H1 (cell line): Measurements from ENCODE around the gene TCF21. TPM values are rescaled to one million over a fixed set of nuclear protein-coding genes. Genes with fewer than 3 reads are reported as not detected.

Source experiments
- CTCF ChIA-PET: fragments of 300-600 bp; sonication (Branson Sonifier 250); formaldehyde crosslinking; loops from one replicate; lab custom pipeline; 2021; ENCODE audit not compliant: partially characterized antibody; lab: Charles Lee
- POLR2A ChIA-PET: fragments of 300-600 bp; sonication (Branson Sonifier 250); formaldehyde crosslinking; loops from one replicate; lab custom pipeline; 2021; ENCODE audit warnings: inconsistent platforms; ENCODE audit not compliant: partially characterized antibody; lab: Charles Lee
- DNase-seq, 2 experiments: peaks; one replicate each; pipeline versions ENCODE4 v3.0.0 to v3.0.0-alpha.2; 2010 to 2022; ENCODE audit warnings: low spot score in 2 of 2, low read depth in 1 of 2, mixed read lengths in 1 of 2
- FAIRE-seq: peaks from 2 replicates; lab custom pipeline; 2011; peaks lifted over from hg19 to GRCh38; lab: Jason Lieb, UNC
- H2AFZ ChIP-seq: 2 replicates; pipeline ENCODE4 v1.8.1; 2012; ENCODE audit warnings: low read length, inconsistent platforms
- H2AK5ac ChIP-seq: 2 replicates; pipeline ENCODE4 v1.6.1; 2013; ENCODE audit warnings: low read depth, low read length
- H2BK120ac ChIP-seq: replicated peaks from 2 replicates; pipeline ENCODE3; 2013; ENCODE audit warnings: low read depth, low read length, inconsistent platforms
- H2BK12ac ChIP-seq: 2 replicates; pipeline ENCODE4 v1.6.1; 2013; ENCODE audit warnings: low read depth, low read length
- H2BK15ac ChIP-seq: 2 replicates; pipeline ENCODE4 v1.6.1; 2013; ENCODE audit warnings: low read length
- H2BK20ac ChIP-seq: 2 replicates; pipeline ENCODE4 v1.6.1; 2013; ENCODE audit warnings: low read length
- H2BK5ac ChIP-seq: 2 replicates; pipeline ENCODE4 v1.6.1; 2013; ENCODE audit warnings: low read depth, low read length
- H3K14ac ChIP-seq: 2 replicates; pipeline ENCODE4 v1.6.1; 2013; ENCODE audit warnings: inconsistent platforms; ENCODE audit not compliant: insufficient read length
- H3K18ac ChIP-seq: 2 replicates; pipeline ENCODE4 v1.6.1; 2013; ENCODE audit warnings: low read length; ENCODE audit errors: extremely low read depth
- H3K23ac ChIP-seq: 2 replicates; pipeline ENCODE4 v1.6.1; 2013; ENCODE audit warnings: inconsistent platforms; ENCODE audit not compliant: insufficient read length
- H3K23me2 ChIP-seq: 2 replicates; pipeline ENCODE4 v1.6.1; 2013; ENCODE audit warnings: low read depth, low read length
- H3K27ac ChIP-seq: 2 replicates; pipeline ENCODE4 v1.6.1; 2011; ENCODE audit warnings: low read depth, low read length, inconsistent platforms
- H3K27me3 ChIP-seq, 4 experiments: replicated peaks in 1 of 4; 1 replicate in 1 of 4; 2 replicates in 3 of 4; pipeline versions ENCODE4 v1.6.1 to v1.8.1; 2011 to 2013; ENCODE audit warnings: low read length in 3 of 4, mild to moderate bottlenecking in 3 of 4, inconsistent platforms in 2 of 4, mixed read lengths in 2 of 4, moderate library complexity in 1 of 4; ENCODE audit not compliant: control insufficient read depth in 3 of 4, insufficient read depth in 3 of 4; ENCODE audit errors: extremely low read depth in 1 of 4
- H3K36me3 ChIP-seq, 4 experiments: 2 replicates each; pipeline versions ENCODE4 v1.6.1 to v1.8.1; 2011 to 2013; ENCODE audit warnings: mild to moderate bottlenecking in 4 of 4, low read length in 3 of 4, moderate library complexity in 2 of 4, control low read depth in 1 of 4, inconsistent platforms in 1 of 4; ENCODE audit not compliant: insufficient read depth in 4 of 4, control insufficient read depth in 2 of 4
- H3K4ac ChIP-seq: replicated peaks from 2 replicates; pipeline ENCODE3; 2013; ENCODE audit warnings: low read length, low read depth, mixed read lengths, inconsistent platforms; ENCODE audit not compliant: insufficient read length
- H3K4me1 ChIP-seq, 4 experiments: replicated peaks in 1 of 4; 1 replicate in 1 of 4; 2 replicates in 3 of 4; pipeline versions ENCODE4 v1.6.1 to v1.8.1; 2011 to 2013; ENCODE audit warnings: low read length in 3 of 4, inconsistent platforms in 2 of 4, mixed read lengths in 1 of 4; ENCODE audit not compliant: insufficient read depth in 4 of 4, control insufficient read depth in 3 of 4
- H3K4me2 ChIP-seq, 2 experiments: 2 replicates each; pipeline versions ENCODE4 v1.6.1 to v1.8.1; 2011 to 2013; ENCODE audit warnings: low read depth in 2 of 2, low read length in 2 of 2, control low read depth in 1 of 2, inconsistent platforms in 1 of 2, mild to moderate bottlenecking in 1 of 2; ENCODE audit not compliant: insufficient read depth in 1 of 2
- H3K4me3 ChIP-seq, 4 experiments: fragments of 200-600, 300-600 bp in 1 of 4; sonication (generic), shearing (Covaris generic), sonication (Bioruptor Twin) in 1 of 4; 2 replicates each; pipeline versions ENCODE4 v1.5.1 to v1.8.1; 2011 to 2016; ENCODE audit warnings: low read length in 4 of 4, low read depth in 3 of 4, control low read depth in 2 of 4, inconsistent platforms in 2 of 4, mild to moderate bottlenecking in 2 of 4, mixed read lengths in 1 of 4, moderate library complexity in 1 of 4; ENCODE audit not compliant: insufficient read depth in 2 of 4; ENCODE audit errors: extremely low read depth in 1 of 4
- H3K56ac ChIP-seq: replicated peaks from 2 replicates; pipeline ENCODE3; 2013; ENCODE audit warnings: low read depth, mild to moderate bottlenecking, mixed read lengths, low read length, inconsistent platforms; ENCODE audit not compliant: insufficient read length
- H3K79me1 ChIP-seq: 2 replicates; pipeline ENCODE4 v1.6.1; 2013; ENCODE audit warnings: low read depth, low read length, control low read depth
- H3K79me2 ChIP-seq, 2 experiments: 2 replicates each; pipeline versions ENCODE4 v1.6.1 to v1.8.1; 2012 to 2013; ENCODE audit warnings: low read length in 2 of 2, mild to moderate bottlenecking in 2 of 2, inconsistent platforms in 1 of 2; ENCODE audit not compliant: insufficient read depth in 2 of 2, control insufficient read depth in 1 of 2
- H3K9ac ChIP-seq, 4 experiments: replicated peaks in 1 of 4; 1 replicate in 1 of 4; 2 replicates in 3 of 4; pipeline versions ENCODE4 v1.6.1 to v1.8.1; 2011 to 2013; ENCODE audit warnings: low read depth in 3 of 4, low read length in 3 of 4, control low read depth in 2 of 4, mild to moderate bottlenecking in 2 of 4, moderate library complexity in 2 of 4, inconsistent platforms in 1 of 4; ENCODE audit errors: extremely low read depth in 1 of 4
- H3K9me3 ChIP-seq, 2 experiments: 2 replicates each; pipeline versions ENCODE4 v1.6.1 to v1.8.1; 2012 to 2013; ENCODE audit warnings: mild to moderate bottlenecking in 2 of 2, moderate library complexity in 2 of 2, control low read depth in 1 of 2, inconsistent platforms in 1 of 2, low read depth in 1 of 2, low read length in 1 of 2, mixed read lengths in 1 of 2; ENCODE audit not compliant: insufficient read depth in 2 of 2
- H4K20me1 ChIP-seq, 2 experiments: replicated peaks in 1 of 2; 2 replicates each; pipeline versions ENCODE3 to v1.8.1; 2011 to 2013; ENCODE audit warnings: inconsistent platforms in 2 of 2, low read length in 2 of 2, mild to moderate bottlenecking in 1 of 2; ENCODE audit not compliant: insufficient read depth in 2 of 2, control insufficient read depth in 1 of 2
- H4K5ac ChIP-seq: 2 replicates; pipeline ENCODE4 v1.6.1; 2013; ENCODE audit warnings: low read length, low read depth, mixed read lengths, inconsistent platforms; ENCODE audit not compliant: insufficient read length
- H4K8ac ChIP-seq: 2 replicates; pipeline ENCODE4 v1.8.0; 2013; ENCODE audit warnings: mild to moderate bottlenecking, moderate library complexity, low read length, inconsistent platforms; ENCODE audit not compliant: insufficient read depth; ENCODE audit errors: extremely low read depth
- H4K91ac ChIP-seq: replicated peaks from 2 replicates; pipeline ENCODE3; 2013; ENCODE audit warnings: low read length, mixed read lengths, inconsistent platforms; ENCODE audit not compliant: insufficient read length
- BCL11A ChIP-seq, 2 experiments: IDR thresholded peaks; one replicate each; pipeline ENCODE4 v1.6.1; 2011; ENCODE audit warnings: low read depth in 2 of 2, low read length in 2 of 2, mild to moderate bottlenecking in 2 of 2
- GTF2F1 ChIP-seq: IDR thresholded peaks from 2 replicates; pipeline ENCODE4 v1.6.1; 2012; ENCODE audit warnings: low read depth, low read length, improper control_type of control experiment, borderline replicate concordance
- KDM1A ChIP-seq: fragments of 200-600, 300-600 bp; sonication (generic); IDR thresholded peaks from 2 replicates; pipeline ENCODE4 v1.7.1; 2016; ENCODE audit warnings: mild to moderate bottlenecking, low read length, borderline replicate concordance
- KDM4A ChIP-seq: IDR thresholded peaks from one replicate; pipeline ENCODE4 v1.7.1; 2012; ENCODE audit warnings: low read depth, mild to moderate bottlenecking, moderate library complexity, low read length, inconsistent platforms; ENCODE audit not compliant: severe bottlenecking
- MAFK ChIP-seq: IDR thresholded peaks from 2 replicates; pipeline ENCODE4 v1.6.1; 2012; ENCODE audit warnings: low read depth, mild to moderate bottlenecking, improper control_type of control experiment, low read length
- PHF8 ChIP-seq: fragments of 200-600 bp; sonication (generic); conservative IDR thresholded peaks from 2 replicates; pipeline ENCODE4 v1.7.1; 2012; ENCODE audit warnings: low read depth, mild to moderate bottlenecking, inconsistent platforms, low read length, moderate library complexity
- RAD21 ChIP-seq, 2 experiments: IDR thresholded peaks in 1 of 2; conservative IDR thresholded peaks in 1 of 2; 2 replicates each; pipeline ENCODE4 v1.6.1; 2011; ENCODE audit warnings: low read depth in 2 of 2, low read length in 2 of 2, improper control_type of control experiment in 1 of 2, inconsistent platforms in 1 of 2, mild to moderate bottlenecking in 1 of 2, moderate library complexity in 1 of 2
- RBBP5 ChIP-seq: IDR thresholded peaks from 2 replicates; pipeline ENCODE4 v1.7.1; 2012; ENCODE audit warnings: low read depth, mild to moderate bottlenecking, inconsistent platforms, low read length, moderate library complexity, borderline replicate concordance
- RFX5 ChIP-seq: IDR thresholded peaks from 2 replicates; pipeline ENCODE4 v1.6.1; 2011; ENCODE audit warnings: low read depth, low read length, improper control_type of control experiment, borderline replicate concordance
- RNF2 ChIP-seq: fragments of 200-900, 300-1000 bp; sonication (generic); IDR thresholded peaks from 2 replicates; pipeline ENCODE4 v1.7.1; 2016; ENCODE audit warnings: borderline replicate concordance, low read depth, mild to moderate bottlenecking, antibody characterized with exemption, low read length; ENCODE audit not compliant: poor library complexity, severe bottlenecking; ENCODE audit errors: missing control alignments
- SRF ChIP-seq: IDR thresholded peaks from 2 replicates; pipeline ENCODE4 v1.6.1; 2011; ENCODE audit warnings: mild to moderate bottlenecking, low read depth, low read length, moderate library complexity
- SUZ12 ChIP-seq: fragments of 200-600 bp; sonication (generic); IDR thresholded peaks from 2 replicates; pipeline ENCODE4 v1.6.1; 2012; ENCODE audit warnings: mild to moderate bottlenecking, inconsistent platforms, low read length, moderate library complexity, mixed read lengths
- polyA plus RNA-seq, 7 experiments: library from polyadenylated mRNA; depleted of rRNA in 3 of 7; stranded (reverse) in 5 of 7; unstranded in 2 of 7; fragments of >200 nt in 5 of 7; fragments of 200-250 nt in 2 of 7; gene quantifications; 1 replicate in 5 of 7; 2 replicates in 1 of 7; 4 replicates in 1 of 7; pipeline versions ENCODE4 v1.2.1 to v1.2.3, GENCODE V29; 2011 to 2013; ENCODE audit warnings: missing spikeins in 2 of 7, mixed read lengths in 2 of 7
- total RNA-seq: library from RNA; stranded (reverse); fragmentation: NEBNext Ultra II Directional; extraction: Animal tissue kit (Norgen Biotek cat#: 25700); gene quantifications from 2 replicates; pipeline ENCODE4 v1.2.1, GENCODE V29; 2021
- TF ChIP-seq, protein P1 (sequence below): IDR thresholded peaks from 2 replicates; pipeline ENCODE4 v1.6.1; 2011; ENCODE audit warnings: low read depth, mild to moderate bottlenecking, low read length; ENCODE audit not compliant: insufficient read depth

TCF21 gene
- total and polyA plus RNA-seq, 2 of the 8 experiments (the other 6 are each of a cell fraction or from before 2014, with no cell fraction given): 0.05 to 0.09 TPM

- Histone ChIP-seq H3K79me2 (no peaks in the 10 kb centered on the region), H4K91ac (no peak overlapping the region), H3K56ac (no peak overlapping the region), H2AK5ac (no peak overlapping the region), H2BK15ac (no peak overlapping the region), H2BK20ac (no peak overlapping the region), H3K79me1 (no peaks in the 10 kb centered on the region), H3K23ac (no peak overlapping the region), H3K9ac (no peak overlapping the region), H2BK5ac (no peak overlapping the region), H2AFZ (no peak overlapping the region), H4K8ac (no peak overlapping the region), H3K9me3 (no peaks in the 10 kb centered on the region), H4K20me1 (no peaks in the 10 kb centered on the region), H3K27me3 (no peaks in the 10 kb centered on the region), H3K4me3 (no peak overlapping the region), H3K27ac (no peak overlapping the region), H3K36me3 (no peaks in the 10 kb centered on the region), H3K18ac (no peak overlapping the region), H3K23me2 (no peaks in the 10 kb centered on the region), H2BK120ac (no peak overlapping the region), H3K4me2 (no peak overlapping the region), H3K14ac (no peak overlapping the region), H3K4ac (no peak overlapping the region), H3K4me1 (no peaks in the 10 kb centered on the region), H4K5ac (no peak overlapping the region), H2BK12ac (no peak overlapping the region)
- POLR2A ChIA-PET: interaction anchor here (0.8 kb wide), 1 partner anchor 9 kb away, joined by 3 read pairs; the partner anchor contains the start of gene TCF21
- DNase-seq (no peak), FAIRE-seq (no peak)
- CTCF ChIA-PET: interaction anchor here (0.7 to 2.0 kb wide), 3 partner anchors 14 to 217 kb away, joined by 3 to 4 read pairs (median 3); no protein-coding TSS in a partner anchor
- TF ChIP-seq RAD21 (IDR thresholded peaks at IDR 0.05 in 1 of 2, conservative IDR thresholded peaks at IDR 0.05 in 1 of 2; ENCODE audit: low read depth in 2 of 2, low read length in 2 of 2) (no peak), KDM4A (no peak), BCL11A (IDR thresholded peaks at IDR 0.05; ENCODE audit: low read depth in 2 of 2, low read length in 2 of 2) (no peak), SUZ12 (no peak), SRF (no peak), GTF2F1 (no peak), RNF2 (no peak), RBBP5 (no peak), MAFK (no peak), PHF8 (no peak), RFX5 (no peak), KDM1A (no peak)
- TF ChIP-seq, protein P1, sequence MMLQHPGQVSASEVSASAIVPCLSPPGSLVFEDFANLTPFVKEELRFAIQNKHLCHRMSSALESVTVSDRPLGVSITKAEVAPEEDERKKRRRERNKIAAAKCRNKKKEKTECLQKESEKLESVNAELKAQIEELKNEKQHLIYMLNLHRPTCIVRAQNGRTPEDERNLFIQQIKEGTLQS: no peak
These were observed 8.9 kb upstream of the TCF21 start for GRCh38 chr6:133880006-133880405.
